ENCODE measurements around the gene HIRA. TPM values are rescaled to one million over a fixed set of nuclear protein-coding genes. Genes with fewer than 3 reads are reported as not detected.
A peak's percentile ranks its signal among the peaks of the same experiment; 100 is the strongest.

The HIRA gene
- total and polyA plus RNA-seq, 10 donors, result 8.9 to 31.7 (median 24.6) TPM

DNA sequence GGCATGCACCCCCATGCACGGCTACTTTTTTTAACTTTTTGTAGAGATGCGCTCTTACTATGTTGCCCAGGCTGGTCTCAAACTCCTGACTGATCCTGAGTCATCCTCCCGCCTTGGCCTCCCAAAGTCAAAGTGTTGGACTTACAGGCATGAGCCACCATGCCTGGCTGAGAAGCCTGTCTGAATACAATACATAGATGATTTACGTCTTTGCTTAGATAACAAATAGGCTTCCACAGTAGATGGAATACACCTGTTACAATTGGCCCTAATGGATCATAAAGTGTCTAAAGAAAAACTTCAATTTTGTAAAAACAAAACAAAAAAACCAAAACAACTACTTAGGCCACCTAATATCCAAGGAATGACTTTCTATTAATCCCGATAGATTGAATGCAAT lies 127.0 kb downstream of the HIRA start:
- 95 to 98% (median 97%) methylated on average over 5 of the region's 5 CpGs for WGBS, 5 donors
- H3K4me1 ChIP-seq, result no peaks in the 10 kb centered on the region
- no peak overlapping the region for H3K4me3 ChIP-seq
- intact Hi-C loops (cut with DNase I; ENCODE audit: low total_unique reads), result no loop called here
- H3K27me3 ChIP-seq (replicated peaks in 1 of 7), result no peaks in the 10 kb centered on the region
- no peak for DNase-seq
- H3K36me3 ChIP-seq, result no peaks in the 10 kb centered on the region
- no peaks in the 10 kb centered on the region for H3K9me3 ChIP-seq
- no peak overlapping the region for H3K27ac ChIP-seq
- no peak for TF ChIP-seq POLR2A (IDR thresholded peaks at IDR 0.05)
- TF ChIP-seq, protein P1, sequence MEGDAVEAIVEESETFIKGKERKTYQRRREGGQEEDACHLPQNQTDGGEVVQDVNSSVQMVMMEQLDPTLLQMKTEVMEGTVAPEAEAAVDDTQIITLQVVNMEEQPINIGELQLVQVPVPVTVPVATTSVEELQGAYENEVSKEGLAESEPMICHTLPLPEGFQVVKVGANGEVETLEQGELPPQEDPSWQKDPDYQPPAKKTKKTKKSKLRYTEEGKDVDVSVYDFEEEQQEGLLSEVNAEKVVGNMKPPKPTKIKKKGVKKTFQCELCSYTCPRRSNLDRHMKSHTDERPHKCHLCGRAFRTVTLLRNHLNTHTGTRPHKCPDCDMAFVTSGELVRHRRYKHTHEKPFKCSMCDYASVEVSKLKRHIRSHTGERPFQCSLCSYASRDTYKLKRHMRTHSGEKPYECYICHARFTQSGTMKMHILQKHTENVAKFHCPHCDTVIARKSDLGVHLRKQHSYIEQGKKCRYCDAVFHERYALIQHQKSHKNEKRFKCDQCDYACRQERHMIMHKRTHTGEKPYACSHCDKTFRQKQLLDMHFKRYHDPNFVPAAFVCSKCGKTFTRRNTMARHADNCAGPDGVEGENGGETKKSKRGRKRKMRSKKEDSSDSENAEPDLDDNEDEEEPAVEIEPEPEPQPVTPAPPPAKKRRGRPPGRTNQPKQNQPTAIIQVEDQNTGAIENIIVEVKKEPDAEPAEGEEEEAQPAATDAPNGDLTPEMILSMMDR (IDR thresholded peaks at IDR 0.05 in 8 of 11, conservative IDR thresholded peaks at IDR 0.05 in 3 of 11), result no peak
- no peak for TF ChIP-seq POLR2AphosphoS5 (IDR thresholded peaks at IDR 0.05)

DNA sequence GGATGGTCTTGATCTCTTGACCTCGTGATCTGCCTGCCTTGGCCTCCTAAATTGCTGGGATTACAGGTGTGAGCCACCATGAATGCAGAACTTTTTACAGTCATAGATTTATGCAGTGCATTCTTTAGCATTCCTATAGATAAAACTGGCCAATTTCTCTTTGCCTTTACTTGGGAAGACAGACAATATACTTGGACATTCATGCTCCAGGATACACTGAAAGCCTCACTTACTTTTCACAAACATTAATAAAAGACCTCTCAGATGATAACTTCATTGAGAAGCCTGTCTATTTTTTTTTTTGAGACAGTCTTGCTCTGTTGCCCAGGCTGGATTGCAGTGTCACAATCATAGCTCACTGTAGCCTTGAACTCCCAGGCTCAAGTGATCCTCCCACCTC lies 127.7 kb downstream of the HIRA start:
- intact Hi-C loops (cut with DNase I; ENCODE audit: low total_unique reads), result no loop called here
- DNase-seq, result no peak
- H3K4me3 ChIP-seq, result no peak overlapping the region
- 36 to 83% (median 65%) methylated on average over 1 of the region's 1 CpG for WGBS, 5 donors
- H3K27ac ChIP-seq, result no peak overlapping the region
- no peak for TF ChIP-seq POLR2A (IDR thresholded peaks at IDR 0.05)
- TF ChIP-seq POLR2AphosphoS5 (IDR thresholded peaks at IDR 0.05), result no peak
- TF ChIP-seq, protein P1 (IDR thresholded peaks at IDR 0.05 in 8 of 11, conservative IDR thresholded peaks at IDR 0.05 in 3 of 11), result no peak
- no peaks in the 10 kb centered on the region for H3K36me3 ChIP-seq
- H3K4me1 ChIP-seq, result no peaks in the 10 kb centered on the region
- no peaks in the 10 kb centered on the region for H3K9me3 ChIP-seq
- H3K27me3 ChIP-seq (replicated peaks in 1 of 7), result no peaks in the 10 kb centered on the region

DNA sequence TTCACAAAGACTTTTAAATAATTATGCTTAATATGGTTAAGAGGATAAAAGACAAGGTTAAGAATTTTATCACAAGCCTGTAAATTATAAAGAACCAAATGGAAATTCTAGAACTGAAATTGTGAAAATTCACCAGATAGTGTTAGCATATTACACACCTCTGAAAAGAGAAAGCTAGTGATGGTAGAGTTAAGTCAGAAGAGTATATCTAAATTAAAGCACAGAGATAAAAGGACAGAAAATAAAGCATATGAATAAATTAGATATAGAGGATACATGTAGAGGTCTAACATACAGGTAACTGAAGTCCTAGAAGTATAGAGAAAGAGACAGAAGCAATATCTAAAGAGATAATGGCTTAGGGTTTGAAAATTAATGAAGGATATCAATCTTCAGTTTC lies 135.8 kb downstream of the HIRA start:
- H3K9me3 ChIP-seq, result no peaks in the 10 kb centered on the region
- intact Hi-C loops (cut with DNase I; ENCODE audit: low total_unique reads), result loop anchor here (10.0 kb wide), 1 partner anchor 149 kb away; the partner anchor contains the start of gene C22orf39
- H3K4me3 ChIP-seq, result no peak overlapping the region
- TF ChIP-seq POLR2A (IDR thresholded peaks at IDR 0.05) (no peak), POLR2AphosphoS5 (IDR thresholded peaks at IDR 0.05) (no peak)
- TF ChIP-seq, protein P1 (IDR thresholded peaks at IDR 0.05 in 8 of 11, conservative IDR thresholded peaks at IDR 0.05 in 3 of 11), result no peak
- no peaks in the 10 kb centered on the region for H3K36me3 ChIP-seq
- no peak overlapping the region for H3K27ac ChIP-seq
- no peak for DNase-seq
- peaks cover 10 to 19% (median 18%) of the 10 kb centered on the region in 6 donors for H3K4me1 ChIP-seq
- H3K27me3 ChIP-seq (replicated peaks in 1 of 7), result peaks cover 0 to 8% (median 0%) of the 10 kb centered on the region in 7 donors

DNA sequence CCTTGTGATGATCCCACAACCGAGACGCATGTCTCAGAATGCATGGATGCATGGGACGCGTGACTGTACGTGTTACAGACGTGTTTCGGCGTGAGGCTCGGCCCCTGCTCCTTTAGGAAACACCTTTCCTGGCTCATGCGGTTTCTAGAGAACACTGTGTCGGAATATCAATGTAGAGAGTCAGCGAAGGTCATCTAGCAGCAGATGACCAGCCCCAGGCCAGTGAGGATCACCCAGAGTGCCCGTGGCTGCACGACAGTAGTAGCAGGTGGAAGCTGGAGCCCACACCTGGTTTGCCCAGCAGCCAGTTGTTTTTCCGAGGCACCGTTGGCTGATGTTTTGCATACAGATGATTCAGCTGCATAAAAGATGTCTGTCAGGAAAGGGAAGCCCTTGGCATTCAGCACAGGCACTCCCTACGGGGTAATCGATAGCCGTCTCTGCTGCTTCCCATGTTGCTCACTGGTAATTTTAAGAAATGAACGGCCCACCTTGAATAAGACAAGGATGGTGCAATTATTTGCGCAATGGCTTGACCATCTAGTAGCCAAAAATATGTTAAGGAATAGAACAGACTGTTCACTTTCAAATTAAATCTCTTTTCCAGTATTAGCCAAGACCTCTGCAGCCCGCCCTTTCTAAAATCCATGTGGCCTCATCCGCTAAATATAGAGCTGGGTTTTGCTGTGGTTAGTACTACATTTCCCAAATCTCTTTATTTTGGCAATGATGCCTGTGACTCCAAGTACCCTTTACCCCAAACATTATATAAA lies 138.9 kb downstream of the HIRA start:
- WGBS, 5 donors, result 52 to 72% (median 63%) methylated on average over 12 to 23 of the region's 23 CpGs
- Histone ChIP-seq H3K27me3 (replicated peaks in 1 of 7) (peaks cover 0 to 27% (median 0%) of the 10 kb centered on the region in 7 donors), H3K27ac (peak overlapping the region in 6 of 8 donors; percentile 68 to 87 (median 82)), H3K9me3 (no peaks in the 10 kb centered on the region), H3K36me3 (no peaks in the 10 kb centered on the region), H3K4me3 (peak overlapping the region; percentile 61 to 98 (median 86)), H3K4me1 (peaks cover 14 to 32% (median 26%) of the 10 kb centered on the region in 6 donors)
- TF ChIP-seq, protein P1 (IDR thresholded peaks at IDR 0.05 in 8 of 11, conservative IDR thresholded peaks at IDR 0.05 in 3 of 11), result no peak
- no peak for TF ChIP-seq POLR2AphosphoS5 (IDR thresholded peaks at IDR 0.05)
- TF ChIP-seq POLR2A (IDR thresholded peaks at IDR 0.05), result no peak
- intact Hi-C loops (cut with DNase I; ENCODE audit: low total_unique reads), result loop anchor here (10.0 kb wide), 1 partner anchor 152 kb away; the partner anchor contains the start of gene C22orf39
- DNase-seq, result peak; percentile 74
